ENCODE data around the gene DLEC1.
"Not testable (repeated sequence)": the region's sequence is repeated elsewhere in the genome, so short reads cannot be mapped to it uniquely, and the experiment has no call there.

The DLEC1 gene

DNA sequence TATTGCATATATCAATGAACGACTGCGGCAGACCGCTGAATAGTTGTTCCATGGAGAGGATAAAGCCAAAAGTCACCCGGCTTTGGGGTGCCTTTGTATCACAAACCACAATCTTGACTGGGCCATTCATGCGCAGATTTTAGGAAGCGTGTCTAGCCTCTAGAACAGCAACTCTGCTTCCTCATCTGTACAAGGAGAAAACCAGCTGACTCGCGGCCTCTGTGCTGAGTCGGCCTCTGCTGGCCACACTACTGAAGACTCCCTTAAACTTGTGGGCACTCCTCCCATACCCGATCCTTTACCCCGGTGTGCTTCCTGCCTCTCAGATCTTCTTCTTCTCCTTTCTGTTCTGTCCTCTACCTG, 872 bp downstream of the DLEC1 start:
- FAIRE-seq = no peak

DNA sequence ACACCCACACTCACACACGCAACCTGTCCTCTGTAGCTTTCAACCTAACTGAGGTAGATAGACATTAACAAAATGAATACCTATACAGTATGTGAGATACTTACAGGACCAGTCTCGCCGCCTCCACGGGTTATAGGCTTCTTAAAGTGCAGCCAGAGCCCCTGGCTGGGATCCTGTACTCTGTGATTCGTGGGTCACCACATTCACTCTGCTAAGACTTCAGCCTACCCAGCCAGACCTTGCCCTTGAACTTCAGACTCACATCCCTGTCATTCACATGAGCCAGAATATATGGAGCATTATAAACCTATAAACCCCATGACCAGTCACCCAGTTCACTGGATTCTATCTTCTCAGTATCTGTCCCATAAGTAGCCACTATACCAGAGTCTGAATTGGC, 1.4 kb downstream of the DLEC1 start:
- FAIRE-seq = no peak

DNA sequence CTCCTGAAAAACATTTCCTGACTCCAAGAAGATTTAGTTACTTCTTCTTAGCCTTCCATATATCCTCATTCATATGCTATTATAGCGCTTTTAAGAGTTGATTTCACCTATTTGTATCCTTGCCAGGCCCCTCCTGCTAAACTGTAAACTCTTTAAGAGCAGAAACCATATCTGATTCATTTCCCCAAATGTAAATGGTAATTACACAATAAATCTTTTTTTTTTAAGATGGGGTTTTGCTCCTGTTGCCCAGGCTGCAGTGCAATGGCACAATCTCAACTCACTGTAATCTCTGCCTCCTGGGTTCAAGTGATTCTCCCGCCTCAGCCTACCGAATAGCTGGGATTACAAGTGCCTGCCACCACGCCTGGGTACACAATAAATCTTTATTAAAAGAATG, 4.5 kb downstream of the DLEC1 start:
- FAIRE-seq = no peak

DNA sequence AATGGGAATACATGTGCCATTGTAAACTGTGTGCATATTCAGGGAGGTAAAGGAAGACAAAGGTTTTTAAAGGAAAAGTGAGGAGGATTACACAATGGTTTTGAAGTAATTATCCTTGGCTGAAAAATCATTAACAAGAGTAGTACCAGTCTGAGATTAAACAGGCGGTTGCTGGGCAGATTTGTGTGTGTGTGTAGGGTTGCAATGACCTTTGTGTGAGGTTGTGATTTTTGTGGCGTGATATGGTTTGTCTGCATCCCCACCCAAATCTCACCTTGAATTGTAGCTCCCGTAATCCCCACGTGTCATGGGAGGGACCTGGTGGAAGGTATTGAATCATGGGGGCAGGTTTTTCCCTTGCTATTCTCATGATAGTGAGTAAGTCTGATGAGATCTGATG, 7.0 kb downstream of the DLEC1 start:
- no peak for FAIRE-seq

DNA sequence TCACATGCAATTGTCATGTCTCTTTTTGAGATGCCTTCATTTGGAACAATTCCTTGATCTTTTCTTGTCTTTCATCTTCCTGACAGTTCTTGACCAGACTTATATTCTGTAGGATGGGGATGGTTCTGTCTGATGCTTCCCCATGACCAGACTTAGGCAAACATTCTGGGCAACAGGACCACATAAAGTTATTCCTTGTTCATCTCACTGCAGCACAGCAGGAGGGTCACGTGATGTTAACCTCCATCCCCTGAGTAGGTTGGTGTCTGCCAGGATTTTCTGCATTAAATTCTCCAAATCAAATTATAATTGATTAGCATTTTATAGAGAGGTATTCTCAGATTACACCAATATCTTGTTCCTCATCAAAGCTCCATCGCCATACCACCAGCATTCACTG, 7.8 kb downstream of the DLEC1 start:
- no peak for FAIRE-seq

DNA sequence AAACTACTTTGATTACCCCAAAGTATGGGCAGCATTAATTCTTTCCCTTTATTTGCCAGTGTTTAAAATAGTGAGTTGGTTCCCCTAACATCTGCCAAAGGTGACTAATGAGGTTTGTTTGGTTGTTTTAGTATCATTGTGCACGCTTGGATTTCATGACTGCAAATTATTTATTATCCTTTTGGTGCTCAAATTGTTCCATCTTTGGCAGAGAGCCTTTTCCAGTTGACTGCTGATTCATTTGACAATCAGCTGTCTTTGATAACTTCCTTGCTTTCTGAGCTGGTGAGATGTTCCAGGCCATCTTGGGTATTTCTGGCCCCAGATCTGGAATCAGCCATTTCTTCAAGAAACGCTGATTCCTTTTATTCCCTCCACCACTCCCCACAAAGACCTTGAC, 8.9 kb downstream of the DLEC1 start:
- FAIRE-seq = no peak

DNA sequence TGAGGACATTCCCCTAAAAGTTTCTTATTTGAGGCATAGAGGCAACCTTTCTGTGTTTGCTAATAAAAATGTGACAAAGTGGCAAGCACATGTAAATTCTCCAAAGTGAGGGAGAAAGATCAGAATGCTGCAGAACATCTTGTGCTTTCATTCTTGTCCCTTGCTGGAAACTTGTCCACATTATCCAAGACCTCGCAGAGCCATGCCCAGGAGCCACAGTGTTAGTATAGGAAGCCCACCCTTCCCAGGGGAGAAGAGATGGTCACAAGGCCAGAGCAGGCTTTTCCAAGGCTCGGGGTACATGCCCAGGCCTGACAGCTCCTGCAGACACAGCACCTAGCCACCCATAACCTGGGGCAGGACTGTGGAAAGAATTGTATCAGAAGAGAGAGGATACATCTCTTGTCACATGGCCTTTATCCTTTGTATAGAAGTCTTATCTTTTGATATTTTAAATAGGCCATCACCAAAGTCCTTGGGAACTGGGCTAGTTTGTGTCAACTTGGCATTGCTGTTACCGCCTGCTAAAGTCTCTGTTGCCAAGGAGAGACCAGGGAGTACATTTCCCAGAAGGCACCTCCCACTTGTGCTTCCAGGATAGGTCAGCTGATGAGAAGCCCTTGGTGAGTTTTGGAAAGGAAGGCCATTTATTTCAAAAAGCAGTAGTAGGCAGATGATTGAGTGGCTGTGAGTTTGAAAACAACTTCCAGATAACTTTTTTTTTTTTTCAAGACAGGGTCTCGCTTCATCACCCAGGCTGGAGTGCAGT, 10.5 kb downstream of the DLEC1 start:
- FAIRE-seq = no peak

DNA sequence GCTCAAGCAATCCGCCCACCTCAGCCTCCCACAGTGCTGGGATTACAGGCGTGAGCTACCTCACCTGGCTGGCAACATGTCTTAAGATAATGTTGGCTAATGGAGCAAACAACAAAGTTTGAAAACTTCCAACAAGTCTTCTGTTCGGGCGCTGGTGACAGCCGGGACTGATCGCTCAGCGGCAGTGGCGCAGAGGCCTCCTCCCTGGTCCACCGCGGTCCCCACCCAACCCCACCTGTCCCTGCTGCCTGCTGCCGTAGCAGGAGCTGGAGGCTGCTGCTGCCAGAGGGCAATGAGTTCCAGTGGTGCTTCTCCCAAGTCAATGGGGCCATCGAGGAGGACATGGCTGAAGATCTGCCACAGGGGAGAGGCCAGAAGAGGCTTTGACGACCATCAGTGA, 12.1 kb downstream of the DLEC1 start:
- no peak for FAIRE-seq

DNA sequence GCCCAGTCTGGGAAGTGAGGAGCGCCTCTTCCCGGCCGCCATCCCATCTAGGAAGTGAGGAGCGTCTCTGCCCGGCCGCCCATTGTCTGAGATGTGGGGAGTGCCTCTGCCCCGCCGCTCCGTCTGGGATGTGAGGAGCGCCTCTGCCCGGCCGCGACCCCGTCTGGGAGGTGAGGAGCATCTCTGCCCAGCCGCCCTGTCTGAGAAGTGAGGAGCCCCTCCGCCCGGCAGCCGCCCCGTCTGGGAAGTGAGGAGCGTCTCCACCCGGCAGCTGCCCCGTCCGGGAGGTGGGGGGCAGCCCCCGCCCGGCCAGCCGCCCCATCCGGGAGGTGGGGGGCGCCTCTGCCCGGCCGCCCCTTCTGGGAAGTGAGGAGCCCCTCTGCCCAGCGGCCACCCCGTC, 14.3 kb downstream of the DLEC1 start:
- FAIRE-seq = not testable (repeated sequence)

DNA sequence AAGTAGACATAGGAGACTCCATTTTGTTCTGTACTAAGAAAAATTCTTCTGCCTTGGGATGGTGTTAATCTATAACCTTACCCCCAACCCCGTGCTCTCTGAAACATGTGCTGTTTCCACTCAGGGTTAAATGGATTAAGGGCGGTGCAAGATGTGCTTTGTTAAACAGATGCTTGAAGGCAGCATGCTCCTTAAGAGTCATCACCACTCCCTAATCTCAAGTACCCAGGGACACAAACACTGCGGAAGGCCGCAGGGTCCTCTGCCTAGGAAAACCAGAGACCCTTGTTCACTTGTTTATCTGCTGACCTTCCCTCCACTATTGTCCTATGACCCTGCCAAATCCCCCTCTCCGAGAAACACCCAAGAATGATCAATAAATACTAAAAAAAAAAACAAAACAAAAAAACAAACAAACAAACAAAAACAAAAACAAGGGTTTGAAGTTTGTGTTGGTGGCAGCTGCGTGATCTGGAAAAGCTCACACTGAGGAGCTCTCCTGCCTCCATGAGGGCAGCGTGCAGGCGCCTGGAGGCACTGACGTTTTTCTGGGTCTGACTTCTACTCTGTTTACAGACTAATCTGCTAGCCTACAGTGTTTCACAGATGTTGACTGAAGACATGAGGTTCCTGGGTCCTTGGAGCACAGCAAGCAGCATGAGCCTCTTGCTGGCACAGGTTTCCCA, 14.9 kb downstream of the DLEC1 start:
- not testable (repeated sequence) for FAIRE-seq

DNA sequence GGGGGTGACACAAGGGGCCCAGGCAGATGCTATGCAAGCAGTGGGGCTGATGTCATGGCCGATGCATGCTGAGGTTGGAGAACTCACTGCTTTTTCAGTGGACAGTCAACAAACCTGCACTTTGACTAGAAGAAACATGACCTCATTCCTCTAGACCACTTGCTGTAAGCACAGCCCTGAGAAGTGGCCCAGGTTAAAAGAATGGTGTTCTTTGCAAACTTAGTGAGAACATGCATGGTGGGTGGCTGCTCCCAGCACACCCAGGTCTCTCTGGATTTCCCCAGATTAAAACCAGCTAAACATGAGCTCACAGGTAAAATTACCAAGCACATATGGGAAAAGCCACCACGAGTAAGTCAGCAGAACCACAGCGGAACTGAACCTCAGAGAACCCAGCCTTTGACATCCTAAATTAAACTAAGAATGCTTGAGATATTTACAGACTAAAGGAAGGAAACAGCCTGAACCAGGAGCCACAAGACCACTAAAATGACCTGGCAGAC, 15.5 kb downstream of the DLEC1 start:
- no peak for FAIRE-seq

DNA sequence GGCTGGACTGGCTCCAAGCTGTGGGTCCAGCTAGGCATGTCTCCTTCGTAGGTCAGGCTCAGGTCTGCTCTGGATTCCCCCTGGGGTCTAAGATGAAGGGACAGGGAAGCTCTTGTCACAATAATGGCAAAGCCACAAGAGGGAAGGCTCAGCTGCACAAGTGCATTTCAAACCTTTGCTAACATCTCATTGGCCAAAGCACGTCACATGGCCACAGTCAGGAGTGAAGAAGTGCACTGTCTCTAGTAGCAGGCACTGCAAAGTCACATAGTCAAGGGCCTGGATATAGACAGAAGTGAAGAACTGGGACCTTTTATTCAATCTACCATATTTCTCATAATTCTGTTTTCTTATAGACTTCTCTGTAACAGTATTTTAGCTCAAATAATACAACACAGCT, 20.1 kb downstream of the DLEC1 start:
- no peak for FAIRE-seq

DNA sequence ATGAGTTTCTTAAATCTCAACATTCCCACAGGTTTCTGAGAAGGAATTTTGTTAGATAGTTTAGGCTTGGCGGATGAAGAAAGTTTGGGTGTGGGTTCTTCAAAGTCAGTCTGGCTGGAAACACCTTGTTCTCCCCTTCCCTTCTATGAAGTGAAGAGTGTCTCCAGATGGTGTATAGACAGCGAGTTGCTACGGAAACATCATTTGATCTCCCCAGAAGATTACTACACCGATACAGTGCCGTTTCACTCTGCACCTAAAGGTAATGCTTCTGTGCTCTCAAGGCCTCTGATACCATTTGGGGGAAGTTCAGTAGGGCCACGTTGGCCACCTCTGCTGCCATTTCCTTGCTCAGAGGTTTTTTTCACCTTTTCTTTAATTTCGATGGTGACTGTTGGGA, 20.6 kb downstream of the DLEC1 start:
- FAIRE-seq = no peak

DNA sequence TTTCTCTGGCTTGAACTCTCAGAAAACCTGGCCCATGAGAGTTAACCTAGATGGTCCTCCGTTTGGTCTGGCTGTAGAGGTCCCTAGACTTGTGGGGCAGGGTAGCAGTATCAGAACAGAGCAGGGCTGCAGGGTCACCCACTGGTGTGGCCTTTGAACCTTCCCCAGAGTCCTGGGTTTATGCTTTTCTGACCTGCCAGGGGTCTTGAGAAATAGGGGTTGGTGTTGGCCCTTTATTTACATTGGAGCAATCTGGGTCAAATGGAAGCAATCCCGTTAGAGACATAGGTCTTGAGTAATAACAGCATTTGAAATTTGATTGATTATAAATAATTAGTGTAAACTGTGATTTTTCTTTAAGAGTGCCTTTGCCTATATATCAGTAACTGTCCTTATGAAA, 23.8 kb downstream of the DLEC1 start:
- FAIRE-seq = no peak

DNA sequence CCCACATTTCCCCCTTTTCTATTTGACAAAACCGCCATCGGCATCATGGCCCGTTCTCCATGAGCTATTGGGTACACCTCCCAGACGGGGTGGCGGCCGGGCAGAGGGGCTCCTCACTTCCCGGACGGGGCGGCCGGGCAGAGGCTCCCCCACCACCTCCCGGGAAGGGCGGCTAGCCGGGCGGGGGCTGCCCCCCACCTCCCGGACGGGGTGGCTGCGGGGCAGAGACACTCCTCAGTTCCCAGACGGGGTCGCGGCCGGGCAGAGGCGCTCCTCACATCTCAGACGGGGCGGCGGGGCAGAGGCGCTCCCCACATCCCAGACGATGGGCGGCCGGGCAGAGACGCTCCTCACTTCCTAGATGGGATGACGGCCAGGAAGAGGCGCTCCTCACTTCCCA, 25.4 kb downstream of the DLEC1 start:
- not testable (repeated sequence) for FAIRE-seq

DNA sequence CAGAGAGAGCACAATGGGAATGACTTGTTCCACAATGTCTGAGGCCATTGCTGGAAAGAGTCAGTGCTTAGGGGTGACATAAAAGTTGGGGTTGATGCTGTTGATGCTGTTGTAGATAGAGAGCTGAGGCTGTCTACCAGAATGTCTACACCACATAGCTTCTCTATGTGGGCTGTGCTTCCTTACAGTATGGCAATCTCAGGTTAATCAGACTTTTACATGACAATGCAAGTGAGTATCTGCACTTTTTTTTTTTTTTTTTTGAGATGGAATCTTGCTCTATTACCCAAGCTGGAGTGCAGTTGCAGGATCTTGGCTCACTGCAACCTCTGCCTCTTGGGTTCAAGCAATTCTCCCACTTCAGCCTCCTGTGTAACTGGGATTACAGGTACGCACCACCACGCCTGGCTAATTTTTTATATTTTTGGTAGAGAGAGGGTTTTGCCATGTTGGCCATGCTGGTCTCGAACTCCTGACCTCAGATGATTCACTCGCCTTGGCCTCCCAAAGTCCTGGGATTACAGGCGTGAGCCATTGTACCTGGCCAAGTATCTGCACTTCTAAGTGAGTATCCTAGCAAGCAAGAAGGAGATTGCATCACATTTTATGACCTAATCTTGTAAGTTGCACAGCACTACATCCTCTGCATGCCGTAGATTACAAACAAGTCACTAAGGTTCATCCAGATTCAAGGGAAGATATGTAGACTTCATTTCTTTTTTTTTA, 28.7 kb downstream of the DLEC1 start:
- FAIRE-seq = no peak

DNA sequence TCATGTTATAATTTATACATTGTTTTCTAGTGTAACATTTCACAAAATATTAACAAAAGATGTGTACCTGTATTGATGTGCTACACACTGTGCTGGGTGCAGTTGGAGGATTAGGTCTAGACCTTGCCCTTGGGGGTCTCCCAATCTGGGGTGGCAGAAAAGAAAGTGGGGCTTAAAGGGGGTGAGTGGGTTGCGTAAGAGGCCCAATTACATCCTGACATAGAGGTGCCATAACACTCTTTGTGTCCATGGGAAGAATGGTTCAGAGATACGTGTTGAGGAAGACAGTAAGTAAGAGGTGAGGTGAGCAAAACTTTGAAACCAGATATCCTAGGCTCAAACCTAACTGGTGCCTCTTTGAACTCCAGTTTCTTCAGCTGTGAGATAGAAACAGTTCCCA, 31.0 kb downstream of the DLEC1 start:
- no peak for FAIRE-seq

DNA sequence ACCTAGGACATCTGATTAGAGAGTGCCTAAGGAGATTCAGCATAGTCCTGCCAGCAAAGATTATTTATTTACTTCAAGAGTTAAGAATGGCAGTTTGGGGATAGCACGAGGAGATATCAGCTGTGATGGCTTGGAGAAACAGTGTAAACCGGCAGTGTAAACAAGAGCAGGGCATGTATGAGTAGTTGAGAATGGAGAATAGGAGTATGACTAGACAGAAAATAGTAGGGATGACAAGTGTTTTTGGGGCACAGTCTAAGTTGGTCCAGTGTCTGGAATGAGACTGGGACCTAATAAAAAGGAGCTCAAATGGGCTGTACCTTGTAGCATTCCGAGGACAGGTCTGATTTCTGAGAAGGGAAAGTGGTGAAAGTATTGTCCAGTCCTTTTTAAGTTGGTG, 38.1 kb downstream of the DLEC1 start:
- FAIRE-seq = not testable (repeated sequence)

DNA sequence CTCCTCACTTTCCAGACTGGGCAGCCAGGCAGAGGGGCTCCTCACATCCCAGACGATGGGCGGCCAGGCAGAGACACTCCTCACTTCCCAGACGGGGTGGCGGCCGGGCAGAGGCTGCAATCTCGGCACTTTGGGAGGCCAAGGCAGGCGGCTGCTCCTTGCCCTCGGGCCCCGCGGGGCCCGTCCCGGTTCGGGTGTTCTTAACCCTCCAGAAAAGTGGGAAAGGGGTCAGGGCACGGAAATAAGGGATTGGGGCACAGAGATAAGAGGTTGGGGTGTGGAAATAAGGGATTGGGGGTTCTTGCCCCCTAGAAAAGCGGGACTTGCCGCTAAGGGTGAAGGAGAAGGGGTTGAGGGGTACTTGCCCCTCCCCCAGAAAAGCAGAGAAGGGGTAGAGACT, 43.3 kb downstream of the DLEC1 start:
- not testable (repeated sequence) for FAIRE-seq

DNA sequence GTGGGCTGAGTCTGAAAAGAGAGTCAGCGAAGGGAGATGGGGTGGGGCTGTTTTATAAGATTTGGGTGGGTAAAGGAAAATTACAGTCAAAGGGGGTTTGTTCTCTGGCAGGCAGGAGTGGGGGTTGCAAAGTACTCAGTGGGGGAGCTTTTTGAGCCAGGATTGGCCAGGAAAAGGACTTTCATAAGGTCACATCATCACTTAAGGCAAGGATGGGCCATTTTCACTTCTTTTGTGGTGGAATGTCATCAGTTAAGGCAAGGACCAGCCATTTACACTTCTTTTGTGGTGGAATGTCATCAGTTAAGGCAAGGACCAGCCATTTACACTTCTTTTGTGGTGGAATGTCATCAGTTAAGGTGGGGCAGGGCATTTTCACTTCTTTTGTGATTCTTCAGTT, 44.2 kb downstream of the DLEC1 start:
- FAIRE-seq = not testable (repeated sequence)

DNA sequence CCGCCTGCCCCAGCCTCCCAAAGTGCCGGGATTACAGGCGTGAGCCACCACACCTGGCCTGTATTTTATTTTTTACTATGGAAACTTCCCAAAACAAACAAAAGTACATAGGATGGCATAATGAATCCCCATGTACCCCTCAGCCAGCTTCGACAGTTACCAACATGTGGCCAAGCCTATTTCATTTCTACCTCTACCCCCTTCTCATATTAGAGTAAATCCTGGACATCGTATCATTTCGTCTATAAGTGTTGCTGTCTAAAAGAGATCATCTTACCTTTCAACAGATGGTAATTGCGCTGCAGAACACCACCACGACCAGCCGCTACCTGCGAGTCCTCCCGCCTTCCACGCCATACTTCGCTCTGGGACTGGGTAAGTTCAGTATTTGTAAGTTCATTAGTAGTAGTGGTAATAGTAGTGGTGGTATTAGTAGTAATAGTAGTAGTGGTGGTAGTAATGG, 44.9 kb downstream of the DLEC1 start:
- no peak for FAIRE-seq

DNA sequence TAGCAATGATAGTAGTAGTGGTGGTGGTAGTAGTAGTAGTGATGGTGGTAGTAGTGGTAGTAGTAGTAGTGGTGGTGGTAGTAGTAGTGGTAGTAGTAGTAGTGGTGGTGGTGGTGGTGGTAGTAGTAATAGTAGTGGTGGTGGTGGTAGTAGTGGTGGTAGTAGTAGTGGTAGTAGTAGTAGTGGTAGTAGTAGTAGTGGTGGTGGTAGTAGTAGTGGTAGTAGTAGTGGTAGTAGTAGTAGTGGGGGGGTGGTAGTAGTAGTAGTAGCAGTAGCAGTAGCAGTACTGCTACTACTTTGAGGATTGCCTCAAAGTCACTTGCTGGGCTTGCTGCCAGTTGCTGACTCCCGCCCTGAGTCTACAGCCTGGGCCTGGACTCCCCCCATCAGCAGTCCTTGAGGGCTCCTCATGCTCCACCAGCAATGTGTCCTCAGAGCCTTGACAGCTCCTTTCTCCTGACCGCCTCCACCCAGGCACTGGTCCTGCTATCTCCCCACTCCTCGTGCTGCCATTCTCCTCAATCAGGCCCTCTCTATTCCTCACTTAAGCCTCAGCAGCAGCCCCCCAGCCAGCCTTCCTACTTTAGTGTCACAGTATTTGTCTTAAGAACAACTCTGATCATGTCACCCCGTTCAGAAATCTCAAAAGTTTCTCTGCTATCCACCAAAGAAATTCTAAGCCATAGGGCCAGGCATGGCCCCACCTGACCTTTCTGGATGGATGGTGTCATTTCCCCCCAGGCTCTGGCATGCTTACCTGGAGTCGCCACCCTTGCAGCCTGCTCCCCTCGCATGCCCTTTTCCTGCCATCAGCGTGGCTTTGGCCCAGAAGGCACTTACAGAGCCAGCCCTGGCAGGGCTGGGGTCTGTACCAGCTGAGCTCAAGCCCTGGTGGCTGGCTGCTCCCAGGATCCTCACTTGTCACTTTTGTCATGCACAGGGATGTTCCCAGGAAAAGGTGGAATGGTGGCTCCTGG, 45.6 kb downstream of the DLEC1 start:
- FAIRE-seq = no peak
